Measurements from ENCODE around the gene ZBED1.
A peak's percentile ranks its signal among the peaks of the same experiment; 100 is the strongest.
"Not testable (repeated sequence)": the region's sequence is repeated elsewhere in the genome, so short reads cannot be mapped to it uniquely, and the experiment has no call there.

Gene ZBED1

GRCh38 chrX:2471641-2472040 is 29.1 kb downstream of the ZBED1 start:
- no peak for DNase-seq

DNA sequence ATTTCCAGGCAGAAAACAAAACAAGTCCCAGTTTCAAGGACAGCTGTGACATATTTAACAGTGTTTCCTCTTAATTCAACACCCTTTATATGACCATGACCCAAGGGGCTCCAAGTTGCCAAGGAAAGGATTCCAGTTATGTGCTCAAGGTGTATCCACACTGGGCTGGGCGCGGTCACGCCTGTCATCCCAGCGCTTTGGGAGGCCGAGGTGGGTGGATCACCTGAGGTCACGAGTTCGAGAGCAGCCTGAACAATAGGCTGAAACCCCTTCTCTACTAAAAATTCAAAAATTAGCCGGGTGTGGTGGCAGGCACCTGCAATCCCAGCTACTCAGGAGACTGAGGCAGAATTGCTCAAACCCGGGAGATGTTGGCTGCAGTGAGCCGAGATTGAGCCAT is 29.6 kb downstream of the ZBED1 start:
- DNase-seq, result not testable (repeated sequence)

DNA sequence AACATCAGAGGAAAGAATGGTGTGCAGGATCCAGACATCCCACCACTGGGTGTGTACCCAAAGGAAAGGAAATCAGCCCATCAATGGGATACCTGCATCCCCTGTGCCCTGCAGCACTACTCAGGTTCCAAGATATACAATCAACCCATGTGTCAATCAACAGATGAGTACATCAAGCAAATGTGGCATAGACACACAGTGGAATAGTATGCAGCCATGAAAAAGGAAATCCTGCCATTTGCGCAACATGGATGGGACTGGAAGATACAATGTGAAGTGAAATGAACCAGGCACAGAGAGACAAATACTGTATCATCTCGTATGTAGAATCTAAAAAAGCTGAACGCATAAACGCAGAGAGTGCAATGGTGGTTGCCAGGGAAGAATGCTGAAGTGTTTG is 30.9 kb downstream of the ZBED1 start:
- not testable (repeated sequence) for DNase-seq

DNA sequence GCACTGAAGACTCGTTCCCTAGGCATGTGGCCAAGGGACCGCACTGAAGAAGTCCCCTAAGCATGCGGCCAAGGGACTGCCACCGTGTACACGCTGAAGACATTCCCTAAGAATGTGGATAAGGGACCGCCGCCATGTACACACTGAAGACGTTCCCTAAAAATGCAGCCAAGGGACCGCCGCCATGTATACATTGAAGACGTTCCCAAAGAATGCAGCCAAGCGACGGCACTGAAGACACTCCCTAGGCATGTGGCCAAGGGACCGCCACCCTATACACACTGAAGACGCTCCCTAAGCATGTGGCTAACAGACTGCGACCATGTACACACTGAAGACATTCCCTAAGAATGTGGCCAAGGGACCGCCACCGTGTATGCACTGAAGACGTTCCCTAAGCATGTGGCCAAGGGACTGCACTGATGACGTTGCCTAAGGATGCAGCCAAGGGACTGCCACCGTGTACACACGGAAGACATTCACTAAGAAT is 31.5 kb downstream of the ZBED1 start:
- DNase-seq, result no peak

DNA sequence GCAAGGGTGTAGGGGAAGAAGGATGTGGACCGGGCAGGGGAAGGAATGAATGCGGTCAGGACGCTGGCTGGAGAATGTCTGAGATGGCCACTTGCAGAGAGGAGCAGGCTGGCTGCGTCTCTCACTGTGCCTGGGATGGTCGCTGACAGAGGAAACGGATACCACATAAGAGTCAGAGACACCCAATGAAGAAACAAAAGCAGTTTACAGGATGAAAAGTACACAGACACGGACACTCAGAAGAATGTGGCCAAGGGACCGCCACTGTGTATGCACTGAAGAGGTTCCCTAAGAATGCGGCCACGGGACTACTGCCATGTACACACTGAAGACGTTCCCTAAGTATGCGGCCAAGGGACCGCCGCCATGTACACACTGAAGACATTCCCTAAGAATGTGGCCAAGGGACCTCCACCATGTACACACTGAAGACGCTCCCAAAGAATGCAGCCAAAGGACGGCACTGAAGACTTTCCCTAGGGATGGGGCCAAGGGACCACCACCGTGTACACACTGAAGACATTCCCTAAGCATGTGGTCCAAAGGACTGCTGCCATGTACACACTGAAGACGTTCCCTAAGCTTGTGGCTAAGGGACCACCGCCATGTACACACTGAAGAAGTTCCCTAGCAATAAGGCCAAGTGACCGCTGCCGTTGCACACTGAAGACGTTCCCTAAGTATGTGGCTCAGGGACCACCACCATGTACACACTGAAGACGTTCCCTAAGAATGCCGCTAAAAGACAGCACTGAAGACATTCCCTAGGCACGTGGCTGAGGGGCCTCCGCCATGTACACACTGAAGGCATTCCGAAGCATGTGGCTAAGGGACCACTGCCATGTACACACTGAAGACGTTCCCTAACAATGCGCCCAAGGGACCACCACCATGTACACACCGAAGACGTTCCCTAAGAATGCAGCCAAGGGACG is 32.2 kb downstream of the ZBED1 start:
- DNase-seq, result no peak

- DNase-seq, result no peak
Observed at GRCh38 chrX:2466876-2467656, 33.7 kb downstream of the ZBED1 start.

DNA sequence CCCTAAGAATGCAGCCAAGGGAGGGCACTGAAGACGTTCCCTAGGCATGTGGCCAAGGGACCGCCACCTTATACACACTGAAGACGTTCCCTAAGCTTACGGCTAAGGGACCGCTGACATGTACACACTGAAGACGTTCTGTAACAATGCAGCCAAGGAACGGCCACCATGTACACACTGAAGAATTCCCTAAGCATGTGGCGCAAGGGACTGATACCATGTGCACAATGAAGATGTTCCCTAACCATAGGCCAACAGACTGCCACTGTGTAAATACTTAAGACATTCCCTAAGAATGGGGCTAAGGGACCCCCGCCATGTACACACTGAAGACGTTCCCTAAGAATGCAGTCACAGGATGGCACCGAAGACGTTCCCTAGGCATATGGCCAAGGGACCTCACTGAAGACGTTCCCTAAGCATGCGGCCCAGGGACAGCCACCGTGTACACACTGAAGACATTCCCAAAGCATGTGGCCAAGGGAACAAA is 36.1 kb downstream of the ZBED1 start:
- peak; percentile 43 for DNase-seq

GRCh38 chrX:2463973-2464676 is 36.7 kb downstream of the ZBED1 start:
- DNase-seq, result peak; percentile 60

- DNase-seq, result peak; percentile 85
Observed at GRCh38 chrX:2463481-2463880, 37.3 kb downstream of the ZBED1 start.

GRCh38 chrX:2462780-2463179 is 38.0 kb downstream of the ZBED1 start:
- no peak for DNase-seq

GRCh38 chrX:2462074-2462473 is 38.7 kb downstream of the ZBED1 start:
- no peak for DNase-seq

DNA sequence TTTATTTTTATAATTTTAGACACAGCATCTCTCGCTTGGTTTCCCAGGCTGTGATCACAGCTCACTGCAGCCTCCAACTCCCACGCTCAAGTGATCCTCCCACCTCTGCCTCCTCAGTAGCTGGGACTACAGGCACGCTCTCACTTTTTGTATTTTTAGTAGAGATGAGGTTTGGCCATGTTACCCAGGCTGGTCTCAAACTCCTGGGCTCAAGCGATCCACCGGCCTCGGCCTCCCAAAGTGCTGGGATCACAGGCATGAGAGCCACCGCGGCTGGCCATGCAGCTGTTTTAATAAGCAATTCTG is 39.1 kb downstream of the ZBED1 start:
- DNase-seq, result no peak

- not testable (repeated sequence) for DNase-seq
Observed at GRCh38 chrX:2460821-2461710, 39.7 kb downstream of the ZBED1 start.

DNA sequence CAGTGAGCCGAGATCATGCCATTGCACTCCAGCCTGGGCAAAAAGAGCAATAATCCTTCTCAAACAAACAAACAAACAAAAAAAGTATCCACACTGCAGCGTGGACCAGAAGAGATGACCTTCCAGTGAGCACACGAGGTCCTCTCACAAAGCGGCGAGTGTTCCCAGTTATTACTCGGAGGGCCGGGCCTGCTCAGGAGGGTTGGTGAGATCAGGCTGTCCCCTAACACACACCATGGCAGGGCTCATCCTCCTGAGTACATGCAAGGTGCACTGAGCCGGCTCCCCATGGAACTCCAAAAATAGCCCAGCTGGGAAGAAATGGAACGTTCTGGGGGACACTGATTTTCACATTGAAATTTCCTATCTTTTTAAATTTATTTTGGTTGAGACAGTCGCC is 40.7 kb downstream of the ZBED1 start:
- not testable (repeated sequence) for DNase-seq

- no peak for DNase-seq
Observed at GRCh38 chrX:2458309-2458708, 42.5 kb downstream of the ZBED1 start.

DNA sequence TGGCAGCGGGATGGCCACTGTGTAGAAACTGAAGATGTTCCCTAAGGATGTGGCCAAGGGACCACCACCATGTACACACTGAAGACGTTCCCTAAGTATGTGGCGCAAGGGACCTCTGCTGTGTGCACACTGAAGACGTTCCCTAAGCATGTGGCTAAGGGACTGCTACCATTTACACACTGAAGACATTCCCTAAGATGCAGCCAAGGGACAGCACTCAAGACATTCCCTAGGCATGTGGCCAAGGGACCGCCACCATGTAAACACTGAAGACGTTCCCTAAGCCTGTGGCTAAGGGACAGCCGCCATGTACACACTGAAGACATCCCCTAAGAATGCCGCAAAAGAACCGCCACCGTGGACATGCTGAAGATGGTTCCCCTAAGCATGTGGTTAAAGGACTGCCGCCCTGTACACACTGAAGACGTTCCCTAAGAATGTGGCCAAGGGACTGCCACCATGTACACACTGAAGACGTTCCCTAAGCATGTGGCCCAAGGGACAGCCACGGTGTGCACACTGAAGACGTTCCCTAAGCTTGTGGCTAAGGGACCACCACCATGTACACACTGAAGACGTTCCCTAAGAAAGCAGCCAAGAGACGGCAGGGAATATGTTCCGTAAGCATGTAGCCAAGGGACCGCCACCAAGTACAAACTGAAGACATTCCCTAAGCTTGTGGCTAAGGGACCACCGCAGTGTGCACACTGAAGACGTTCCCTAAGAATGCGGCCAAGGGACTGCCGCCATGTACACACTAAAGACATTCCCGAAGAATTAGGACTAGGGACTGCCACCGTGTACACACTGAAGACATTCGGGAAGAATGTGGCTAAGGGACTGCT is 43.3 kb downstream of the ZBED1 start:
- DNase-seq, result peak; percentile 24

- DNase-seq, result not testable (repeated sequence)
Observed at GRCh38 chrX:2456091-2456490, 44.7 kb downstream of the ZBED1 start.

DNA sequence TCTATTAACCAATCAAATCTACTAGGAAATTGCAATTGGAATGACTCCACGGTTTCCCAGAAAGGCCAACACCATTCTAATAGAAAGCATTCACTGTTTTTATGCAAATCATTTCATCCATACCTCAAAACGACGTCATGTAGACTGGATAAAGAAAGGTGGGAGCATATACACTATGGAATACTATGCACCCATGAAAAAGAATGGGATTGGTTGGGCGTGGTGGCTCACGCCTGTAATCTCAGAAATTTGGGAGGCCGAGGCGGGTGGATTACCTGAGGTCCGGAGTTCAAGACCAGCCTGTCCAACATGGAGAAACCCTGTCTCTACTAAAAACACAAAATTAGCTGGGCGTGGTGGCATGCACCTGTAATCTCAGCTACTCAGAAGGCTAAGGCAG is 46.2 kb downstream of the ZBED1 start:
- DNase-seq, result not testable (repeated sequence)

GRCh38 chrX:2452799-2453198 is 48.0 kb downstream of the ZBED1 start:
- DNase-seq, result no peak

DNA sequence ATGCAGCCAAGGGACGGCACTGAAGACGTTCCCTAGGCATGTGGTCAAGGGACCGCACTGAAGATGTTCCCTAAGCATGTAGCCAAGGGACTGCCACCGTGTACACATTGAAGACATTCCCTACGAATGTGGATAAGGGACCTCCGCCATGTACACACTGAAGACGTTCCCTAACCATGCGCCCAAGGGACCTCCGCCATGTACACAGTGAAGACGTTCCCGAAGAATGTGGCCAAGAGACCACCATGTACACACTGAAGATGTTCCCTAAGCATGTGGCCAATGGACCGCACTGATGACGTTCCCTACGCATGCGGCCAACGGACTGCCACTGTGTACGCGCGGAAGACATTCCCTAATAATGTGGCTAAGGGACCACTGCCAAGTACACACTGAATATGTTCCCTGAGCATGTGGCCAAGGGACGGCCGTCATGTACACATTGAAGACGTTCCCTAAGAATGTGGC is 48.4 kb downstream of the ZBED1 start:
- DNase-seq, result no peak

Measured in fibroblast of skin of right biceps (primary cell).